ENCODE results near the gene CDC42SE2.

DNA sequence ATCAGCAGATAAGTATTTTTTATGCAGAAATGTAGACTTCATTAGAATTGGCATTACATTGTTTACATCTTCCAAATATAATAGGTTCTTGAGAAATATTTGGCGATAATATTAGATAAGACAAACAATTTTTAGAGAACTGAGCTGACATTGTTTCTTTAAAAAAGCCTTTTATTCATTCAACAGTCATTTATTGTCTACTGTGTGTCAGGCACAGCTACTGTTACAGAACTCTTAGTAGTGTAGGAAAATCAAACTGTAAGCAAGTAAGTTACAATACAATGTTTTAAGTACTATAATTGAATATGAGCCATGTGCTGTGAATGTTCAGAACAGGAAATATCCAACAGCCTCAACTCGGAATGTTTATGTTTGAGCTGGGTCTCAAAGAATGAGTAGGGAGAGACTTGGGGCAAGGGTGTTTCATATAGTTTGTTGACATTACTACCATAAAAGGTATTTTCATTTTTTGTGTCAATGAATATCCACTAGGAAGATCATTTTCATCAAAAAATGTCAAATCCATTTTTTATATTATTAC, 114.0 kb downstream of the CDC42SE2 start:
- TF ChIP-seq, protein P1, sequence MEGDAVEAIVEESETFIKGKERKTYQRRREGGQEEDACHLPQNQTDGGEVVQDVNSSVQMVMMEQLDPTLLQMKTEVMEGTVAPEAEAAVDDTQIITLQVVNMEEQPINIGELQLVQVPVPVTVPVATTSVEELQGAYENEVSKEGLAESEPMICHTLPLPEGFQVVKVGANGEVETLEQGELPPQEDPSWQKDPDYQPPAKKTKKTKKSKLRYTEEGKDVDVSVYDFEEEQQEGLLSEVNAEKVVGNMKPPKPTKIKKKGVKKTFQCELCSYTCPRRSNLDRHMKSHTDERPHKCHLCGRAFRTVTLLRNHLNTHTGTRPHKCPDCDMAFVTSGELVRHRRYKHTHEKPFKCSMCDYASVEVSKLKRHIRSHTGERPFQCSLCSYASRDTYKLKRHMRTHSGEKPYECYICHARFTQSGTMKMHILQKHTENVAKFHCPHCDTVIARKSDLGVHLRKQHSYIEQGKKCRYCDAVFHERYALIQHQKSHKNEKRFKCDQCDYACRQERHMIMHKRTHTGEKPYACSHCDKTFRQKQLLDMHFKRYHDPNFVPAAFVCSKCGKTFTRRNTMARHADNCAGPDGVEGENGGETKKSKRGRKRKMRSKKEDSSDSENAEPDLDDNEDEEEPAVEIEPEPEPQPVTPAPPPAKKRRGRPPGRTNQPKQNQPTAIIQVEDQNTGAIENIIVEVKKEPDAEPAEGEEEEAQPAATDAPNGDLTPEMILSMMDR (IDR thresholded peaks at IDR 0.05; ENCODE audit: low read depth, low read length): no peak
- TF ChIP-seq EZH2phosphoT487 (IDR thresholded peaks at IDR 0.05; ENCODE audit: low read depth): no peak
